HG03460 (cell line): ENCODE data around the gene FAM3B.

Experiments used
- ATAC-seq: cut with Tn5 transposase; IDR thresholded peaks from one replicate; pipeline ENCODE4 v1.9.1; 2021; ENCODE audit not compliant: unreplicated experiment

The FAM3B gene

GRCh38 chr21:41318218-41318617 is 1.6 kb downstream of the FAM3B start:
- no peak for ATAC-seq

- ATAC-seq = no peak
Measured at GRCh38 chr21:41319273-41319672, 2.7 kb downstream of the FAM3B start.

GRCh38 chr21:41321211-41321907 is 4.8 kb downstream of the FAM3B start:
- ATAC-seq = no peak

GRCh38 chr21:41321908-41322495 is 5.4 kb downstream of the FAM3B start:
- ATAC-seq = no peak

GRCh38 chr21:41322496-41323382 is 6.1 kb downstream of the FAM3B start:
- ATAC-seq = no peak

GRCh38 chr21:41325138-41325912 is 8.7 kb downstream of the FAM3B start:
- ATAC-seq = no peak

- no peak for ATAC-seq
Measured at GRCh38 chr21:41326414-41327080, 9.9 kb downstream of the FAM3B start.

GRCh38 chr21:41327753-41328152 is 11.2 kb downstream of the FAM3B start:
- ATAC-seq = no peak

GRCh38 chr21:41328660-41329607 is 12.3 kb downstream of the FAM3B start:
- no peak for ATAC-seq

- no peak for ATAC-seq
Measured at GRCh38 chr21:41333752-41334151, 17.2 kb downstream of the FAM3B start.

- no peak for ATAC-seq
Measured at GRCh38 chr21:41337515-41337914, 20.9 kb downstream of the FAM3B start.

- ATAC-seq = no peak
Measured at GRCh38 chr21:41338455-41338854, 21.9 kb downstream of the FAM3B start.

- ATAC-seq = no peak
Measured at GRCh38 chr21:41342035-41342434, 25.4 kb downstream of the FAM3B start.

GRCh38 chr21:41344146-41344545 is 27.5 kb downstream of the FAM3B start:
- no peak for ATAC-seq

GRCh38 chr21:41345356-41345755 is 28.8 kb downstream of the FAM3B start:
- ATAC-seq = no peak

GRCh38 chr21:41345934-41346685 is 29.5 kb downstream of the FAM3B start:
- ATAC-seq = no peak

GRCh38 chr21:41346758-41347157 is 30.2 kb downstream of the FAM3B start:
- ATAC-seq = no peak

- no peak for ATAC-seq
Measured at GRCh38 chr21:41348434-41348833, 31.8 kb downstream of the FAM3B start.

- no peak for ATAC-seq
Measured at GRCh38 chr21:41349126-41349525, 32.5 kb downstream of the FAM3B start.
